HCT116 (cell line): ENCODE measurements around the gene TRIM10. TPM values are rescaled to one million over a fixed set of nuclear protein-coding genes. Genes with fewer than 3 reads are reported as not detected.

Experiments used
- ATAC-seq: fragments of 200-7000 bp; cut with Tn5 transposase; 2 replicates; pipeline ENCODE4 v1.9.1; 2020; ENCODE audit warnings: mild to moderate bottlenecking, moderate library complexity
- BruUV-seq: library from RNA; stranded (reverse); fragments of 400-500 nt; replicated peaks from 2 replicates; lab custom pipeline; 2021; lab: Mats Ljungman, UMichigan
- CTCF ChIA-PET: fragments of 300-600 bp; sonication (Branson Sonifier 250); formaldehyde crosslinking; loops from one replicate; lab custom pipeline; 2021; ENCODE audit warnings: antibody characterized with exemption; lab: Charles Lee
- POLR2A ChIA-PET: fragments of 300-600, 350-600 bp; sonication (Branson Sonifier 250); formaldehyde crosslinking; loops from one replicate; lab custom pipeline; 2021; ENCODE audit warnings: antibody characterized with exemption; lab: Charles Lee
- RAD21 ChIA-PET, 2 experiments: fragments of 300-600 bp; sonication (Branson Sonifier 250); formaldehyde crosslinking; loops; one replicate each; lab custom pipeline; 2023; ENCODE audit warnings: low total read pairs in 2 of 2; ENCODE audit not compliant: uncharacterized antibody in 2 of 2, unreplicated experiment in 2 of 2, low non-redundant PET in 1 of 2; lab: Charles Lee
- DNase-seq: peaks from one replicate; pipeline ENCODE4 v3.0.0-alpha.2; 2010; ENCODE audit warnings: low read depth, low spot score
- H2AFZ ChIP-seq: fragments of 200-600 bp; shearing (Covaris generic), sonication (generic); 2 replicates; pipeline ENCODE4 v1.6.1; 2017; ENCODE audit warnings: low read depth, mixed run types, mixed read lengths, antibody characterized with exemption, low read length; ENCODE audit not compliant: poor library complexity, severe bottlenecking
- H3K27ac ChIP-seq: 2 replicates; pipeline ENCODE4 v1.5.1; 2012; ENCODE audit warnings: low read depth, low read length
- H3K27me3 ChIP-seq: fragments of 200-600 bp; sonication (generic); 2 replicates; pipeline ENCODE4 v1.6.1; 2016; ENCODE audit warnings: mixed run types, low read length, mixed read lengths; ENCODE audit not compliant: insufficient read depth
- H3K36me3 ChIP-seq, 2 experiments: fragments of 200-500 bp in 1 of 2; fragments of 200-600 bp in 1 of 2; sonication (Bioruptor generic) in 1 of 2; sonication (generic) in 1 of 2; 2 replicates each; pipeline versions ENCODE4 v1.5.1 to v1.6.1; 2014 to 2016; ENCODE audit warnings: low read length in 2 of 2, inconsistent platforms in 1 of 2, mixed read lengths in 1 of 2, mixed run types in 1 of 2; ENCODE audit not compliant: insufficient read depth in 2 of 2, control insufficient read depth in 1 of 2
- H3K4me1 ChIP-seq, 2 experiments: fragments of 200-600 bp in 1 of 2; sonication (generic) in 1 of 2; 2 replicates each; pipeline versions ENCODE4 v1.5.1 to v1.6.1; 2012 to 2017; ENCODE audit warnings: low read length in 2 of 2, inconsistent platforms in 1 of 2, mild to moderate bottlenecking in 1 of 2, mixed read lengths in 1 of 2, mixed run types in 1 of 2, moderate library complexity in 1 of 2; ENCODE audit not compliant: insufficient read depth in 2 of 2, control insufficient read depth in 1 of 2
- H3K4me2 ChIP-seq: fragments of 200-600 bp; sonication (generic); 2 replicates; pipeline ENCODE4 v1.6.1; 2017; ENCODE audit warnings: mixed run types, low read length, mixed read lengths
- H3K4me3 ChIP-seq, 2 experiments: fragments of 200-600 bp in 1 of 2; sonication (generic) in 1 of 2; replicated peaks in 1 of 2; 2 replicates each; pipeline ENCODE4 v1.5.1; 2011 to 2016; ENCODE audit warnings: low read length in 2 of 2, control low read depth in 1 of 2, low read depth in 1 of 2, mild to moderate bottlenecking in 1 of 2, mixed read lengths in 1 of 2, mixed run types in 1 of 2
- H3K79me2 ChIP-seq: fragments of 200-600 bp; sonication (generic); 2 replicates; pipeline ENCODE4 v1.6.1; 2017; ENCODE audit warnings: mild to moderate bottlenecking, mixed run types, low read length, moderate library complexity, mixed read lengths; ENCODE audit not compliant: insufficient read depth
- H3K9ac ChIP-seq: fragments of 200-600 bp; sonication (generic); 2 replicates; pipeline ENCODE4 v1.6.1; 2016; ENCODE audit warnings: low read length, mixed read lengths
- H3K9me2 ChIP-seq: fragments of 200-600 bp; sonication (generic), shearing (Covaris generic); 2 replicates; pipeline ENCODE4 v1.6.1; 2017; ENCODE audit warnings: mixed run types, mild to moderate bottlenecking, moderate library complexity; ENCODE audit not compliant: insufficient read depth
- H3K9me3 ChIP-seq, 2 experiments: fragments of 200-500 bp in 1 of 2; fragments of 200-600 bp in 1 of 2; sonication (Bioruptor generic) in 1 of 2; sonication (generic) in 1 of 2; 2 replicates each; pipeline ENCODE4 v1.6.1; 2014 to 2017; ENCODE audit warnings: low read length in 2 of 2, mixed read lengths in 2 of 2, inconsistent platforms in 1 of 2, low read depth in 1 of 2, mild to moderate bottlenecking in 1 of 2, mixed run types in 1 of 2, moderate library complexity in 1 of 2; ENCODE audit not compliant: control insufficient read depth in 1 of 2, insufficient read depth in 1 of 2
- H4K20me1 ChIP-seq: fragments of 200-600 bp; sonication (generic), shearing (Covaris generic); 2 replicates; pipeline ENCODE4 v1.6.1; 2017; ENCODE audit warnings: mixed run types, mild to moderate bottlenecking, moderate library complexity; ENCODE audit not compliant: insufficient read depth
- CBX3 ChIP-seq: IDR thresholded peaks from 2 replicates; pipeline ENCODE4 v1.6.1; 2012; ENCODE audit warnings: low read depth
- EGR1 ChIP-seq: IDR thresholded peaks from 2 replicates; pipeline ENCODE4 v1.6.1; 2012; ENCODE audit warnings: low read depth
- ELF1 ChIP-seq: IDR thresholded peaks from 2 replicates; pipeline ENCODE4 v1.6.1; 2012; ENCODE audit warnings: low read depth, borderline replicate concordance
- EZH2phosphoT487 ChIP-seq: fragments of 200-600 bp; IDR thresholded peaks from 2 replicates; pipeline ENCODE4 v1.6.1; 2018; ENCODE audit warnings: antibody characterized with exemption, borderline replicate concordance
- FOSL1 ChIP-seq: IDR thresholded peaks from 2 replicates; pipeline ENCODE4 v1.6.1; 2012; ENCODE audit warnings: low read depth
- JUND ChIP-seq: IDR thresholded peaks from 2 replicates; pipeline ENCODE4 v1.6.1; 2012
- POLR2AphosphoS5 ChIP-seq: IDR thresholded peaks from 2 replicates; pipeline ENCODE4 v1.6.1; 2011; ENCODE audit warnings: mild to moderate bottlenecking, low read depth, low read length, moderate library complexity
- RAD21 ChIP-seq: IDR thresholded peaks from 2 replicates; pipeline ENCODE4 v1.6.1; 2012; ENCODE audit warnings: low read depth, mild to moderate bottlenecking
- TCF7L2 ChIP-seq: IDR thresholded peaks from 2 replicates; pipeline ENCODE4 v1.7.0; 2011; ENCODE audit warnings: borderline replicate concordance, inconsistent platforms; ENCODE audit not compliant: insufficient read depth, insufficient read length; ENCODE audit errors: extremely low read depth
- YY1 ChIP-seq: IDR thresholded peaks from 2 replicates; pipeline ENCODE4 v1.6.1; 2011; ENCODE audit warnings: low read length, low read depth, moderate library complexity, mild to moderate bottlenecking; ENCODE audit not compliant: insufficient replicate concordance; ENCODE audit errors: extremely low read depth
- intact Hi-C: fragments of 100-400 bp; cut with micrococcal nuclease; formaldehyde crosslinking; loops from 2 replicates; pipeline ENCODE4 v1.10.0; 2022
- total RNA-seq: library from RNA; stranded (reverse); gene quantifications from one replicate; pipeline ENCODE4 v1.2.1, GENCODE V29; 2021; ENCODE audit not compliant: unreplicated experiment
- TF ChIP-seq, protein P1 (sequence below), 3 experiments: fragments of 200-600 bp in 1 of 3; sonication (generic) in 1 of 3; IDR thresholded peaks in 2 of 3; conservative IDR thresholded peaks in 1 of 3; 2 replicates each; pipeline ENCODE4 v1.5.1; 2012 to 2017; ENCODE audit warnings: low read depth in 2 of 3, low read length in 2 of 3, antibody characterized with exemption in 1 of 3, borderline replicate concordance in 1 of 3, control low read depth in 1 of 3, mild to moderate bottlenecking in 1 of 3, mixed read lengths in 1 of 3, mixed run types in 1 of 3, moderate library complexity in 1 of 3; ENCODE audit not compliant: insufficient read depth in 1 of 3
- TF ChIP-seq, protein P2 (sequence below): IDR thresholded peaks from 2 replicates; pipeline ENCODE4 v1.6.1; 2012; ENCODE audit warnings: low read depth

The TRIM10 gene
- total RNA-seq, 1 experiment from 2014 or later: 0.98 TPM

GRCh38 chr6:30149858-30150550 lies 11.0 kb downstream of the TRIM10 start:
- RAD21 ChIA-PET: no interaction called here

DNA sequence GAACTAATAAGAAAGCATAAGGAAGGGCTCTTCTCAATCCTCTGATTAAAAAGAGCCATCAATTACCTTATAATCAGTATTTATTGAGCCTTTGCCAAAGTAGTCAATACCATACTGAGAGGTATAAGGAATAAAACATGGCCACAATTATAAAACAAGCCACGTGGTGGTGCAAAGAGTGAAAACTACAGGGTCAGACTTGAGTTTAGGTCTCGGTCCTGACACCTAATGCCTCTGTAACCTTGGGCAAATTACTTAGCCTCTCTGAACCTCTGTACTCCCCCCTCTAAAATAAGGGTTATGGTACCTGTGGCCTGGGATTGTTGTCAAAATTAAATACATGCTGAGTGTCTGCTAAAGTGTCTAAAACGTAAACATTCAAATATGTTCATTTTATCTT lies 11.8 kb downstream of the TRIM10 start:
- no TSS peak for BruUV-seq
- ChIA-PET CTCF (no interaction called here), POLR2A (no interaction called here), RAD21 (no interaction called here)
- H3K9me3 ChIP-seq: no peaks in the 10 kb centered on the region
- H3K79me2 ChIP-seq: no peaks in the 10 kb centered on the region
- H4K20me1 ChIP-seq: no peaks in the 10 kb centered on the region
- H3K27me3 ChIP-seq: no peaks in the 10 kb centered on the region
- TF ChIP-seq TCF7L2: no peak
- no peak for TF ChIP-seq FOSL1
- TF ChIP-seq, protein P1, sequence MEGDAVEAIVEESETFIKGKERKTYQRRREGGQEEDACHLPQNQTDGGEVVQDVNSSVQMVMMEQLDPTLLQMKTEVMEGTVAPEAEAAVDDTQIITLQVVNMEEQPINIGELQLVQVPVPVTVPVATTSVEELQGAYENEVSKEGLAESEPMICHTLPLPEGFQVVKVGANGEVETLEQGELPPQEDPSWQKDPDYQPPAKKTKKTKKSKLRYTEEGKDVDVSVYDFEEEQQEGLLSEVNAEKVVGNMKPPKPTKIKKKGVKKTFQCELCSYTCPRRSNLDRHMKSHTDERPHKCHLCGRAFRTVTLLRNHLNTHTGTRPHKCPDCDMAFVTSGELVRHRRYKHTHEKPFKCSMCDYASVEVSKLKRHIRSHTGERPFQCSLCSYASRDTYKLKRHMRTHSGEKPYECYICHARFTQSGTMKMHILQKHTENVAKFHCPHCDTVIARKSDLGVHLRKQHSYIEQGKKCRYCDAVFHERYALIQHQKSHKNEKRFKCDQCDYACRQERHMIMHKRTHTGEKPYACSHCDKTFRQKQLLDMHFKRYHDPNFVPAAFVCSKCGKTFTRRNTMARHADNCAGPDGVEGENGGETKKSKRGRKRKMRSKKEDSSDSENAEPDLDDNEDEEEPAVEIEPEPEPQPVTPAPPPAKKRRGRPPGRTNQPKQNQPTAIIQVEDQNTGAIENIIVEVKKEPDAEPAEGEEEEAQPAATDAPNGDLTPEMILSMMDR (IDR thresholded peaks at IDR 0.05 in 2 of 3, conservative IDR thresholded peaks at IDR 0.05 in 1 of 3; ENCODE audit: borderline replicate concordance in 1 of 3, insufficient read depth in 1 of 3, low read depth in 2 of 3, low read length in 2 of 3): no peak
- TF ChIP-seq EZH2phosphoT487: no peak
- no peak for TF ChIP-seq ELF1
- TF ChIP-seq, protein P2, sequence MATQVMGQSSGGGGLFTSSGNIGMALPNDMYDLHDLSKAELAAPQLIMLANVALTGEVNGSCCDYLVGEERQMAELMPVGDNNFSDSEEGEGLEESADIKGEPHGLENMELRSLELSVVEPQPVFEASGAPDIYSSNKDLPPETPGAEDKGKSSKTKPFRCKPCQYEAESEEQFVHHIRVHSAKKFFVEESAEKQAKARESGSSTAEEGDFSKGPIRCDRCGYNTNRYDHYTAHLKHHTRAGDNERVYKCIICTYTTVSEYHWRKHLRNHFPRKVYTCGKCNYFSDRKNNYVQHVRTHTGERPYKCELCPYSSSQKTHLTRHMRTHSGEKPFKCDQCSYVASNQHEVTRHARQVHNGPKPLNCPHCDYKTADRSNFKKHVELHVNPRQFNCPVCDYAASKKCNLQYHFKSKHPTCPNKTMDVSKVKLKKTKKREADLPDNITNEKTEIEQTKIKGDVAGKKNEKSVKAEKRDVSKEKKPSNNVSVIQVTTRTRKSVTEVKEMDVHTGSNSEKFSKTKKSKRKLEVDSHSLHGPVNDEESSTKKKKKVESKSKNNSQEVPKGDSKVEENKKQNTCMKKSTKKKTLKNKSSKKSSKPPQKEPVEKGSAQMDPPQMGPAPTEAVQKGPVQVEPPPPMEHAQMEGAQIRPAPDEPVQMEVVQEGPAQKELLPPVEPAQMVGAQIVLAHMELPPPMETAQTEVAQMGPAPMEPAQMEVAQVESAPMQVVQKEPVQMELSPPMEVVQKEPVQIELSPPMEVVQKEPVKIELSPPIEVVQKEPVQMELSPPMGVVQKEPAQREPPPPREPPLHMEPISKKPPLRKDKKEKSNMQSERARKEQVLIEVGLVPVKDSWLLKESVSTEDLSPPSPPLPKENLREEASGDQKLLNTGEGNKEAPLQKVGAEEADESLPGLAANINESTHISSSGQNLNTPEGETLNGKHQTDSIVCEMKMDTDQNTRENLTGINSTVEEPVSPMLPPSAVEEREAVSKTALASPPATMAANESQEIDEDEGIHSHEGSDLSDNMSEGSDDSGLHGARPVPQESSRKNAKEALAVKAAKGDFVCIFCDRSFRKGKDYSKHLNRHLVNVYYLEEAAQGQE: no peak
- no peak for TF ChIP-seq POLR2AphosphoS5
- TF ChIP-seq EGR1: no peak
- TF ChIP-seq RAD21: no peak
- TF ChIP-seq YY1: no peak
- no peak for TF ChIP-seq CBX3
- DNase-seq: no peak
- no peak overlapping the region for H3K27ac ChIP-seq
- H2AFZ ChIP-seq: no peak overlapping the region
- no peak overlapping the region for H3K4me2 ChIP-seq
- ATAC-seq: no peak
- H3K4me1 ChIP-seq: peaks cover under 1 to 2% of the 10 kb centered on the region in 2 experiments
- H3K9me2 ChIP-seq: no peaks in the 10 kb centered on the region
- no peak overlapping the region for H3K4me3 ChIP-seq
- no peaks in the 10 kb centered on the region for H3K36me3 ChIP-seq
- no peak overlapping the region for H3K9ac ChIP-seq
- intact Hi-C loops: no loop called here

More at GRCh38 chr6:30149858-30150550, 11.0 kb downstream of the TRIM10 start:
- Histone ChIP-seq H2AFZ (no peak overlapping the region), H3K27me3 (no peaks in the 10 kb centered on the region), H3K4me1 (peaks cover 8 to 9% of the 10 kb centered on the region in 2 experiments), H3K4me2 (no peak overlapping the region), H3K36me3 (no peaks in the 10 kb centered on the region), H3K27ac (no peak overlapping the region), H3K9ac (no peak overlapping the region), H3K79me2 (no peaks in the 10 kb centered on the region), H3K9me2 (no peaks in the 10 kb centered on the region), H3K4me3 (no peak overlapping the region), H4K20me1 (no peaks in the 10 kb centered on the region), H3K9me3 (no peaks in the 10 kb centered on the region)
- ChIA-PET CTCF (no interaction called here), POLR2A (no interaction called here)
- DNase-seq (no peak), ATAC-seq (no peak)
- no TSS peak for BruUV-seq
- intact Hi-C loops: no loop called here
- TF ChIP-seq JUND: no peak
